KMS-11 (cell line): ENCODE data around the gene TTC28.
"Not testable (repeated sequence)": the region's sequence is repeated elsewhere in the genome, so short reads cannot be mapped to it uniquely, and the experiment has no call there.

Source experiments
- H2AFZ ChIP-seq: fragments of 200-600 bp; sonication (generic); 2 replicates; pipeline ENCODE4 v1.6.1; 2016; ENCODE audit warnings: antibody characterized with exemption, mixed run types, low read depth
- H3K27ac ChIP-seq: fragments of 200-600 bp; sonication (generic); 2 replicates; pipeline ENCODE4 v1.6.1; 2016; ENCODE audit warnings: mild to moderate bottlenecking, mixed run types
- H3K27me3 ChIP-seq: fragments of 200-600 bp; sonication (generic); 2 replicates; pipeline ENCODE4 v1.6.1; 2017; ENCODE audit warnings: mild to moderate bottlenecking, low read depth, mixed run types, moderate library complexity; ENCODE audit not compliant: insufficient read depth
- H3K36me3 ChIP-seq: fragments of 200-600 bp; sonication (generic); 2 replicates; pipeline ENCODE4 v1.6.1; 2017; ENCODE audit warnings: mild to moderate bottlenecking, mixed run types; ENCODE audit not compliant: insufficient read depth
- H3K4me1 ChIP-seq: fragments of 200-600 bp; sonication (generic); 2 replicates; pipeline ENCODE4 v1.6.1; 2016; ENCODE audit warnings: mild to moderate bottlenecking, low read depth, mixed run types; ENCODE audit not compliant: poor library complexity, severe bottlenecking
- H3K4me2 ChIP-seq: fragments of 200-600 bp; sonication (generic); 2 replicates; pipeline ENCODE4 v1.7.0; 2016; ENCODE audit warnings: mild to moderate bottlenecking, mixed run types
- H3K4me3 ChIP-seq: fragments of 200-600 bp; sonication (generic); IDR thresholded peaks from 2 replicates; pipeline ENCODE4 v1.6.1; 2017; ENCODE audit warnings: low read depth, low read length, mixed read lengths; ENCODE audit not compliant: insufficient read depth
- H3K79me2 ChIP-seq: fragments of 200-600 bp; sonication (generic); 2 replicates; pipeline ENCODE4 v1.6.1; 2016; ENCODE audit warnings: low read depth, mixed run types; ENCODE audit not compliant: insufficient read depth
- H3K9ac ChIP-seq: fragments of 200-600 bp; sonication (generic); 2 replicates; pipeline ENCODE4 v1.6.1; 2016; ENCODE audit warnings: mild to moderate bottlenecking, mixed run types
- H4K20me1 ChIP-seq: fragments of 200-600 bp; sonication (generic); 2 replicates; pipeline ENCODE4 v1.6.1; 2016; ENCODE audit warnings: mild to moderate bottlenecking, mixed run types; ENCODE audit not compliant: insufficient read depth
- CTCF ChIP-seq: fragments of 200-600 bp; sonication (generic); conservative IDR thresholded peaks from 2 replicates; pipeline ENCODE4 v1.6.1; 2017; ENCODE audit warnings: low read depth, mild to moderate bottlenecking, antibody characterized with exemption, low read length, moderate library complexity, mixed read lengths

The TTC28 gene

GRCh38 chr22:28366856-28367255, 312.8 kb downstream of the TTC28 start:
- Histone ChIP-seq H3K4me3 (no peak overlapping the region), H3K9ac (no peak overlapping the region), H2AFZ (no peak overlapping the region), H3K27ac (no peak overlapping the region), H3K4me1 (no peaks in the 10 kb centered on the region), H4K20me1 (no peaks in the 10 kb centered on the region), H3K27me3 (no peaks in the 10 kb centered on the region), H3K79me2 (no peaks in the 10 kb centered on the region), H3K36me3 (no peaks in the 10 kb centered on the region), H3K4me2 (no peak overlapping the region)
- TF ChIP-seq CTCF: no peak

- no peak for TF ChIP-seq CTCF
- H3K79me2 ChIP-seq: no peaks in the 10 kb centered on the region
Measured at GRCh38 chr22:28365371-28365770, 314.3 kb downstream of the TTC28 start.

GRCh38 chr22:28364105-28364504, 315.5 kb downstream of the TTC28 start:
- H4K20me1 ChIP-seq, H3K4me2 ChIP-seq, H3K4me1 ChIP-seq, H3K27me3 ChIP-seq, H2AFZ ChIP-seq, H3K9ac ChIP-seq, H3K36me3 ChIP-seq, H3K79me2 ChIP-seq, H3K27ac ChIP-seq, H3K4me3 ChIP-seq: not testable (repeated sequence)

More at GRCh38 chr22:28365371-28365770, 314.3 kb downstream of the TTC28 start:
- no peaks in the 10 kb centered on the region for H4K20me1 ChIP-seq
- no peak overlapping the region for H3K27ac ChIP-seq
- no peak overlapping the region for H3K4me3 ChIP-seq
- no peaks in the 10 kb centered on the region for H3K27me3 ChIP-seq
- no peaks in the 10 kb centered on the region for H3K36me3 ChIP-seq
- H3K4me2 ChIP-seq: no peak overlapping the region
- H3K9ac ChIP-seq: no peak overlapping the region
- H2AFZ ChIP-seq: no peak overlapping the region
- no peaks in the 10 kb centered on the region for H3K4me1 ChIP-seq

DNA sequence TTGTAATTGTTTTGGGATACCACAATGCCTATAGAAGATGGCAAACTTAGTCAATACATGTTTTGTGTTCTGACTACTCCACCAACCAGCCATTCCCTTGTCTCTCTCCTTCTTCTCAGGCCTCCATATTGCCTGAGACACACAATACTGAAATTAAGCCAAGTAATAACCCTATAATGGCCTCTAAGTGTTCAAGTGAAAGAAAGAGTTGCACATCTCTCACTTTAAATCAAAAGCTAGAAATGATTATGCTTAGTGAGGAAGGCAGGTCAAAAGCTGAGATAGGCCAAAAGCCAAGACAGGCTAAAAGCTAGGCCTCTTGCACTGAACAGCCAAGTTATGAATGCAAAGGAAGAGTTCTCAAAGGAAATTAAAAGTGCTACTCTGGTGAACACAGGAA, 318.7 kb downstream of the TTC28 start:
- H4K20me1 ChIP-seq: no peaks in the 10 kb centered on the region
- no peaks in the 10 kb centered on the region for H3K79me2 ChIP-seq
- no peaks in the 10 kb centered on the region for H3K27me3 ChIP-seq
- H3K9ac ChIP-seq: no peak overlapping the region
- H3K4me3 ChIP-seq: no peak overlapping the region
- no peaks in the 10 kb centered on the region for H3K36me3 ChIP-seq
- no peak for TF ChIP-seq CTCF
- no peaks in the 10 kb centered on the region for H3K4me1 ChIP-seq
- no peak overlapping the region for H3K4me2 ChIP-seq
- no peak overlapping the region for H3K27ac ChIP-seq
- H2AFZ ChIP-seq: no peak overlapping the region

DNA sequence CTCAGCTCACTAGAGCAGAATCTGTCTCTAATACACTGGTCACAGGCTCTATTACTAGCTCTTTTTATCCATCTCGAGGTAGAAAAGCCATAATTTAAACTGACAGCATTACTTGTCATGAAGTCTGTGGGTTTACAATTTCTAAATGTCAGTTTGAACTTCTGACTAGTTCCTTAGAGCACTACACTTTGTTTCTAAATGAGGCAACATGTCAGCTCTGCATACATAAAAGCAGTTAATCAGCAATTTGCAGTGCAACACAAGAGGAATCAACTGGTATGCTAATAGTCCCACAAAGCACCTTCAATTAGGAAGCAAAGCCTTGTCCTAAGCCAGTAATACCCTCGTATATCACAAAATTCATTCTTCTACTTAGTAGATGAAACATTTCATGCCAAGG, 321.3 kb downstream of the TTC28 start:
- no peaks in the 10 kb centered on the region for H3K36me3 ChIP-seq
- no peaks in the 10 kb centered on the region for H4K20me1 ChIP-seq
- no peak overlapping the region for H3K4me3 ChIP-seq
- no peak overlapping the region for H3K4me2 ChIP-seq
- H3K27ac ChIP-seq: no peak overlapping the region
- TF ChIP-seq CTCF: no peak
- H3K4me1 ChIP-seq: no peaks in the 10 kb centered on the region
- H3K9ac ChIP-seq: no peak overlapping the region
- H3K79me2 ChIP-seq: no peaks in the 10 kb centered on the region
- H2AFZ ChIP-seq: no peak overlapping the region
- no peaks in the 10 kb centered on the region for H3K27me3 ChIP-seq
